IPS-11a (cell line): Measurements from ENCODE around the gene FCER1G.
A peak's percentile ranks its signal among the peaks of the same experiment; 100 is the strongest.

Source experiments
- H3K4me3 ChIP-seq: one replicate; pipeline ENCODE4 v1.5.1; 2013; ENCODE audit warnings: low read depth, low read length, control low read depth

FCER1G gene

GRCh38 chr1:161215076-161215475, at the start of gene FCER1G:
FCER1G (plus strand) TSS chr1:161215295; CDS start chr1:161215322, 27 bp downstream.
- no peak within 1 kb of the TSS for H3K4me3 ChIP-seq

GRCh38 chr1:161165742-161166668, 49.1 kb upstream of the FCER1G start, which contains the start of gene PPOX:
PPOX (plus strand) TSS chr1:161166426; CDS start chr1:161166848, 422 bp downstream.
- peak within 1 kb of the TSS; percentile 85 for H3K4me3 ChIP-seq

- peak overlapping the region; percentile 85 for H3K4me3 ChIP-seq
These were observed 48.2 kb upstream of the FCER1G start for GRCh38 chr1:161166669-161167548.

- no peak overlapping the region for H3K4me3 ChIP-seq
These were observed 46.2 kb upstream of the FCER1G start for GRCh38 chr1:161168906-161169305.

- no peak overlapping the region for H3K4me3 ChIP-seq
These were observed 43.9 kb upstream of the FCER1G start for GRCh38 chr1:161171191-161171590.

- H3K4me3 ChIP-seq, result no peak overlapping the region
These were observed 43.4 kb upstream of the FCER1G start for GRCh38 chr1:161171696-161172095.

- H3K4me3 ChIP-seq, result no peak overlapping the region
These were observed 42.7 kb upstream of the FCER1G start for GRCh38 chr1:161172349-161172748.

- H3K4me3 ChIP-seq, result no peak overlapping the region
These were observed 42.2 kb upstream of the FCER1G start for GRCh38 chr1:161172776-161173376.

- H3K4me3 ChIP-seq, result no peak overlapping the region
These were observed 41.4 kb upstream of the FCER1G start for GRCh38 chr1:161173711-161174110.

- H3K4me3 ChIP-seq, result no peak overlapping the region
These were observed 40.2 kb upstream of the FCER1G start for GRCh38 chr1:161174911-161175310.

GRCh38 chr1:161175771-161176453, 39.2 kb upstream of the FCER1G start:
- H3K4me3 ChIP-seq, result no peak overlapping the region

GRCh38 chr1:161176468-161177111, 38.5 kb upstream of the FCER1G start:
- peak overlapping the region; percentile 91 for H3K4me3 ChIP-seq

- H3K4me3 ChIP-seq, result peak within 1 kb of the TSS; percentile 91
These were observed 37.8 kb upstream of the FCER1G start, which contains the start of gene B4GALT3 for GRCh38 chr1:161177112-161177935. B4GALT3 (minus strand) TSS chr1:161177507; CDS start chr1:161176060, 1,447 bp downstream.

GRCh38 chr1:161177936-161178244, 37.2 kb upstream of the FCER1G start:
- peak overlapping the region; percentile 91 for H3K4me3 ChIP-seq

GRCh38 chr1:161179698-161180097, 35.4 kb upstream of the FCER1G start:
- no peak overlapping the region for H3K4me3 ChIP-seq

- H3K4me3 ChIP-seq, result no peak overlapping the region
These were observed 34.5 kb upstream of the FCER1G start for GRCh38 chr1:161180639-161181038.

- no peak overlapping the region for H3K4me3 ChIP-seq
These were observed 32.9 kb upstream of the FCER1G start for GRCh38 chr1:161182214-161182613.

GRCh38 chr1:161185282-161185682, 29.8 kb upstream of the FCER1G start:
- H3K4me3 ChIP-seq, result no peak overlapping the region

GRCh38 chr1:161185732-161186311, 29.3 kb upstream of the FCER1G start:
- no peak overlapping the region for H3K4me3 ChIP-seq
